ENCODE measurements around the gene PLK1.

GRCh38 chr16:23678430-23679273, at the start of gene PLK1:
- TF ChIP-seq, protein P1, sequence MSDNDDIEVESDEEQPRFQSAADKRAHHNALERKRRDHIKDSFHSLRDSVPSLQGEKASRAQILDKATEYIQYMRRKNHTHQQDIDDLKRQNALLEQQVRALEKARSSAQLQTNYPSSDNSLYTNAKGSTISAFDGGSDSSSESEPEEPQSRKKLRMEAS (IDR thresholded peaks at IDR 0.05) = peak; percentile 89
- TF ChIP-seq, protein P2, sequence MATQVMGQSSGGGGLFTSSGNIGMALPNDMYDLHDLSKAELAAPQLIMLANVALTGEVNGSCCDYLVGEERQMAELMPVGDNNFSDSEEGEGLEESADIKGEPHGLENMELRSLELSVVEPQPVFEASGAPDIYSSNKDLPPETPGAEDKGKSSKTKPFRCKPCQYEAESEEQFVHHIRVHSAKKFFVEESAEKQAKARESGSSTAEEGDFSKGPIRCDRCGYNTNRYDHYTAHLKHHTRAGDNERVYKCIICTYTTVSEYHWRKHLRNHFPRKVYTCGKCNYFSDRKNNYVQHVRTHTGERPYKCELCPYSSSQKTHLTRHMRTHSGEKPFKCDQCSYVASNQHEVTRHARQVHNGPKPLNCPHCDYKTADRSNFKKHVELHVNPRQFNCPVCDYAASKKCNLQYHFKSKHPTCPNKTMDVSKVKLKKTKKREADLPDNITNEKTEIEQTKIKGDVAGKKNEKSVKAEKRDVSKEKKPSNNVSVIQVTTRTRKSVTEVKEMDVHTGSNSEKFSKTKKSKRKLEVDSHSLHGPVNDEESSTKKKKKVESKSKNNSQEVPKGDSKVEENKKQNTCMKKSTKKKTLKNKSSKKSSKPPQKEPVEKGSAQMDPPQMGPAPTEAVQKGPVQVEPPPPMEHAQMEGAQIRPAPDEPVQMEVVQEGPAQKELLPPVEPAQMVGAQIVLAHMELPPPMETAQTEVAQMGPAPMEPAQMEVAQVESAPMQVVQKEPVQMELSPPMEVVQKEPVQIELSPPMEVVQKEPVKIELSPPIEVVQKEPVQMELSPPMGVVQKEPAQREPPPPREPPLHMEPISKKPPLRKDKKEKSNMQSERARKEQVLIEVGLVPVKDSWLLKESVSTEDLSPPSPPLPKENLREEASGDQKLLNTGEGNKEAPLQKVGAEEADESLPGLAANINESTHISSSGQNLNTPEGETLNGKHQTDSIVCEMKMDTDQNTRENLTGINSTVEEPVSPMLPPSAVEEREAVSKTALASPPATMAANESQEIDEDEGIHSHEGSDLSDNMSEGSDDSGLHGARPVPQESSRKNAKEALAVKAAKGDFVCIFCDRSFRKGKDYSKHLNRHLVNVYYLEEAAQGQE (IDR thresholded peaks at IDR 0.05; ENCODE audit: low read depth) = no peak
- TF ChIP-seq EP300 (IDR thresholded peaks at IDR 0.05; ENCODE audit: borderline replicate concordance) (no peak; the same call in 1 of the 2 replicates), TEAD4 (IDR thresholded peaks at IDR 0.05) (no peak), RAD21 (IDR thresholded peaks at IDR 0.05; ENCODE audit: low read depth) (no peak)
